DMS79 (cell line): Measurements from ENCODE around the gene TLE4.

Source experiments
- DNase-seq: peaks from one replicate; lab custom pipeline; 2025; lab: John Stamatoyannopoulos, UW

The TLE4 gene

GRCh38 chr9:79692857-79693571, 121.2 kb downstream of the TLE4 start:
- DNase-seq, result no peak

- no peak for DNase-seq
These were observed 122.0 kb downstream of the TLE4 start for GRCh38 chr9:79693750-79694149.

GRCh38 chr9:79694208-79694607, 122.4 kb downstream of the TLE4 start:
- DNase-seq, result no peak

GRCh38 chr9:79694676-79695400, 123.1 kb downstream of the TLE4 start:
- no peak for DNase-seq

- no peak for DNase-seq
These were observed 123.9 kb downstream of the TLE4 start for GRCh38 chr9:79695531-79696175.

GRCh38 chr9:79698967-79699366, 127.2 kb downstream of the TLE4 start:
- DNase-seq, result no peak

GRCh38 chr9:79699479-79699878, 127.7 kb downstream of the TLE4 start:
- no peak for DNase-seq

- DNase-seq, result no peak
These were observed 129.0 kb downstream of the TLE4 start for GRCh38 chr9:79700607-79701360.

GRCh38 chr9:79701651-79702050, 129.9 kb downstream of the TLE4 start:
- DNase-seq, result no peak

GRCh38 chr9:79705704-79706103, 133.9 kb downstream of the TLE4 start:
- DNase-seq, result no peak

- no peak for DNase-seq
These were observed 134.7 kb downstream of the TLE4 start for GRCh38 chr9:79706512-79706911.

GRCh38 chr9:79707589-79707988, 135.8 kb downstream of the TLE4 start:
- DNase-seq, result no peak

- no peak for DNase-seq
These were observed 136.8 kb downstream of the TLE4 start for GRCh38 chr9:79708541-79708940.

GRCh38 chr9:79709743-79710674, 138.2 kb downstream of the TLE4 start:
- DNase-seq, result no peak

GRCh38 chr9:79711874-79712273, 140.1 kb downstream of the TLE4 start:
- DNase-seq, result no peak

GRCh38 chr9:79719021-79719420, 147.3 kb downstream of the TLE4 start:
- no peak for DNase-seq

GRCh38 chr9:79719989-79720388, 148.2 kb downstream of the TLE4 start:
- no peak for DNase-seq

GRCh38 chr9:79731171-79731890, 159.6 kb downstream of the TLE4 start:
- no peak for DNase-seq

- DNase-seq, result no peak
These were observed 163.4 kb downstream of the TLE4 start for GRCh38 chr9:79735023-79735779.

- no peak for DNase-seq
These were observed 164.3 kb downstream of the TLE4 start for GRCh38 chr9:79736051-79736450.
